H1 (cell line): ENCODE measurements around the gene TWSG1.

Experiments
- ATF2 ChIP-seq: IDR thresholded peaks from 2 replicates; pipeline ENCODE4 v1.6.1; 2012; ENCODE audit warnings: low read length, inconsistent platforms
- BACH1 ChIP-seq: IDR thresholded peaks from 2 replicates; pipeline ENCODE4 v1.6.1; 2012; ENCODE audit warnings: low read length, improper control_type of control experiment
- BCL11A ChIP-seq, 2 experiments: IDR thresholded peaks; one replicate each; pipeline ENCODE4 v1.6.1; 2011; ENCODE audit warnings: low read depth in 2 of 2, low read length in 2 of 2, mild to moderate bottlenecking in 2 of 2
- CHD2 ChIP-seq: IDR thresholded peaks from 2 replicates; pipeline ENCODE4 v1.6.1; 2012; ENCODE audit warnings: low read length, improper control_type of control experiment
- CTCF ChIP-seq, 3 experiments: IDR thresholded peaks; 1 replicate in 2 of 3; 2 replicates in 1 of 3; pipeline versions ENCODE4 v1.5.1 to v1.6.1; 2011; ENCODE audit warnings: low read length in 3 of 3, mild to moderate bottlenecking in 3 of 3, inconsistent platforms in 2 of 3, low read depth in 1 of 3, moderate library complexity in 1 of 3; ENCODE audit not compliant: insufficient read depth in 1 of 3; ENCODE audit errors: control extremely low read depth in 1 of 3
- E2F6 ChIP-seq: IDR thresholded peaks from 2 replicates; pipeline ENCODE4 v1.6.1; 2012; ENCODE audit warnings: inconsistent platforms
- EZH2 ChIP-seq: fragments of 200-600 bp; sonication (generic); IDR thresholded peaks from 2 replicates; pipeline ENCODE4 v1.7.1; 2012; ENCODE audit warnings: low read depth, mild to moderate bottlenecking, moderate library complexity, low read length, inconsistent platforms; ENCODE audit not compliant: severe bottlenecking
- MAX ChIP-seq: IDR thresholded peaks from 2 replicates; pipeline ENCODE4 v1.6.1; 2012; ENCODE audit warnings: inconsistent platforms
- POLR2A ChIP-seq, 2 experiments: IDR thresholded peaks; 1 replicate in 1 of 2; 2 replicates in 1 of 2; pipeline ENCODE4 v1.6.1; 2011; ENCODE audit warnings: low read depth in 2 of 2, low read length in 2 of 2, mild to moderate bottlenecking in 2 of 2; ENCODE audit errors: control extremely low read depth in 1 of 2
- POLR2AphosphoS5 ChIP-seq: IDR thresholded peaks from 2 replicates; pipeline ENCODE4 v1.6.1; 2011; ENCODE audit warnings: low read depth, low read length
- RBBP5 ChIP-seq: IDR thresholded peaks from 2 replicates; pipeline ENCODE4 v1.7.1; 2012; ENCODE audit warnings: low read depth, mild to moderate bottlenecking, inconsistent platforms, low read length, moderate library complexity, borderline replicate concordance
- SIN3A ChIP-seq, 2 experiments: IDR thresholded peaks in 1 of 2; conservative IDR thresholded peaks in 1 of 2; 2 replicates each; pipeline ENCODE4 v1.6.1; 2011 to 2012; ENCODE audit warnings: low read length in 2 of 2, improper control_type of control experiment in 1 of 2, low read depth in 1 of 2, mild to moderate bottlenecking in 1 of 2
- ZNF274 ChIP-seq: IDR thresholded peaks from 2 replicates; pipeline ENCODE4 v1.7.0; 2012; ENCODE audit warnings: low read length, borderline replicate concordance; ENCODE audit errors: extremely low read depth

- TF ChIP-seq POLR2A (IDR thresholded peaks at IDR 0.05; ENCODE audit: control extremely low read depth in 1 of 2, low read depth in 2 of 2, low read length in 2 of 2) (no peak), CTCF (IDR thresholded peaks at IDR 0.05; ENCODE audit: control extremely low read depth in 1 of 3, insufficient read depth in 1 of 3, low read depth in 1 of 3, low read length in 3 of 3) (no peak), BCL11A (IDR thresholded peaks at IDR 0.05; ENCODE audit: low read depth in 2 of 2, low read length in 2 of 2) (no peak), ZNF274 (no peak), SIN3A (conservative IDR thresholded peaks at IDR 0.05 in 1 of 2, IDR thresholded peaks at IDR 0.05 in 1 of 2; ENCODE audit: low read depth in 1 of 2, low read length in 2 of 2) (no peak), BACH1 (no peak), RBBP5 (no peak), EZH2 (no peak), CHD2 (no peak), E2F6 (no peak), ATF2 (no peak), MAX (no peak), POLR2AphosphoS5 (no peak)
Measured at GRCh38 chr18:9336827-9337226, 2.3 kb downstream of the TWSG1 start.
